ENCODE data around the gene C1QL4.

The C1QL4 gene

GRCh38 chr12:49359671-49360070 lies 22.7 kb upstream of the C1QL4 start:
- TF ChIP-seq CTCF (IDR thresholded peaks at IDR 0.05; ENCODE audit: low read depth, low read length, missing control alignments) = no peak
- no peak overlapping the region for H3K4me3 ChIP-seq (ENCODE audit: low read depth, low read length)
- no peak for DNase-seq (ENCODE audit: low read depth)

- peak; percentile 61 for DNase-seq (ENCODE audit: low read depth)
- no peak overlapping the region for H3K4me3 ChIP-seq (ENCODE audit: low read depth, low read length)
- peak; percentile 79 for TF ChIP-seq CTCF (IDR thresholded peaks at IDR 0.05; ENCODE audit: low read depth, low read length, missing control alignments)
These were observed 21.6 kb upstream of the C1QL4 start for GRCh38 chr12:49358483-49359141.

GRCh38 chr12:49357103-49357678 lies 20.2 kb upstream of the C1QL4 start:
- peak; percentile 45 for TF ChIP-seq CTCF (IDR thresholded peaks at IDR 0.05; ENCODE audit: low read depth, low read length, missing control alignments)
- no peak for DNase-seq (ENCODE audit: low read depth)
- H3K4me3 ChIP-seq (ENCODE audit: low read depth, low read length) = no peak overlapping the region

- DNase-seq (ENCODE audit: low read depth) = no peak
- H3K4me3 ChIP-seq (ENCODE audit: low read depth, low read length) = no peak overlapping the region
- no peak for TF ChIP-seq CTCF (IDR thresholded peaks at IDR 0.05; ENCODE audit: low read depth, low read length, missing control alignments)
These were observed 18.9 kb upstream of the C1QL4 start for GRCh38 chr12:49355913-49356312.

GRCh38 chr12:49352351-49352750 lies 15.4 kb upstream of the C1QL4 start:
- TF ChIP-seq CTCF (IDR thresholded peaks at IDR 0.05; ENCODE audit: low read depth, low read length, missing control alignments) = no peak
- no peak for DNase-seq (ENCODE audit: low read depth)
- no peak overlapping the region for H3K4me3 ChIP-seq (ENCODE audit: low read depth, low read length)

GRCh38 chr12:49349266-49349665 lies 12.3 kb upstream of the C1QL4 start:
- no peak overlapping the region for H3K4me3 ChIP-seq (ENCODE audit: low read depth, low read length)
- no peak for TF ChIP-seq CTCF (IDR thresholded peaks at IDR 0.05; ENCODE audit: low read depth, low read length, missing control alignments)
- DNase-seq (ENCODE audit: low read depth) = no peak

GRCh38 chr12:49348781-49349180 lies 11.8 kb upstream of the C1QL4 start:
- H3K4me3 ChIP-seq (ENCODE audit: low read depth, low read length) = no peak overlapping the region
- no peak for TF ChIP-seq CTCF (IDR thresholded peaks at IDR 0.05; ENCODE audit: low read depth, low read length, missing control alignments)
- DNase-seq (ENCODE audit: low read depth) = no peak
